ENCODE results near the gene ZNF69.
"Not testable (repeated sequence)": the region's sequence is repeated elsewhere in the genome, so short reads cannot be mapped to it uniquely, and the experiment has no call there.

Gene ZNF69

GRCh38 chr19:11887611-11888531, at the start of gene ZNF69:
Gene ZNF69, plus strand, starts transcription at chr19:11887782. Its CDS starts 142 bp downstream, at chr19:11887924.
- peak; percentile 64 to 66 for DNase-seq

GRCh38 chr19:11843722-11844121, 43.9 kb upstream of the ZNF69 start:
- no peak for TF ChIP-seq POLR2A (IDR thresholded peaks at IDR 0.05; ENCODE audit: low read length)
- TF ChIP-seq GATA1 (IDR thresholded peaks at IDR 0.05; ENCODE audit: low read depth, low read length): no peak
- DNase-seq: peak; percentile 47 to 86

More at GRCh38 chr19:11887611-11888531, at the start of gene ZNF69:
- TF ChIP-seq POLR2A (IDR thresholded peaks at IDR 0.05; ENCODE audit: low read length) (peak; percentile 30), GATA1 (IDR thresholded peaks at IDR 0.05; ENCODE audit: low read depth, low read length) (no peak)

- DNase-seq: not testable (repeated sequence)
Measured at GRCh38 chr19:11847615-11848014, 40.0 kb upstream of the ZNF69 start.

- TF ChIP-seq POLR2A (IDR thresholded peaks at IDR 0.05; ENCODE audit: low read length) (no peak), GATA1 (IDR thresholded peaks at IDR 0.05; ENCODE audit: low read depth, low read length) (no peak)
- DNase-seq: no peak
Measured at GRCh38 chr19:11848200-11848593, 39.4 kb upstream of the ZNF69 start.

GRCh38 chr19:11848594-11849469, 38.8 kb upstream of the ZNF69 start, which contains the start of gene ZNF439:
Gene ZNF439, plus strand, starts transcription at chr19:11848726. Its CDS starts 142 bp downstream, at chr19:11848868.
- TF ChIP-seq POLR2A (IDR thresholded peaks at IDR 0.05; ENCODE audit: low read length): no peak
- no peak for TF ChIP-seq GATA1 (IDR thresholded peaks at IDR 0.05; ENCODE audit: low read depth, low read length)
- peak; percentile 84 to 86 for DNase-seq

GRCh38 chr19:11850289-11850688, 37.3 kb upstream of the ZNF69 start:
- not testable (repeated sequence) for DNase-seq

GRCh38 chr19:11853358-11853757, 34.2 kb upstream of the ZNF69 start:
- peak in 1 of 2 experiments; percentile 13 for DNase-seq
- TF ChIP-seq POLR2A (IDR thresholded peaks at IDR 0.05; ENCODE audit: low read length) (no peak), GATA1 (IDR thresholded peaks at IDR 0.05; ENCODE audit: low read depth, low read length) (no peak)

GRCh38 chr19:11856596-11857250, 30.9 kb upstream of the ZNF69 start:
- no peak for TF ChIP-seq GATA1 (IDR thresholded peaks at IDR 0.05; ENCODE audit: low read depth, low read length)
- TF ChIP-seq POLR2A (IDR thresholded peaks at IDR 0.05; ENCODE audit: low read length): no peak

GRCh38 chr19:11860721-11861120, 26.9 kb upstream of the ZNF69 start:
- TF ChIP-seq GATA1 (IDR thresholded peaks at IDR 0.05; ENCODE audit: low read depth, low read length) (no peak), POLR2A (IDR thresholded peaks at IDR 0.05; ENCODE audit: low read length) (no peak)
- no peak for DNase-seq

More at GRCh38 chr19:11856596-11857250, 30.9 kb upstream of the ZNF69 start:
- no peak for DNase-seq

GRCh38 chr19:11861301-11861700, 26.3 kb upstream of the ZNF69 start:
- no peak for DNase-seq

GRCh38 chr19:11867766-11868165, 19.8 kb upstream of the ZNF69 start:
- DNase-seq: not testable (repeated sequence)

More at GRCh38 chr19:11861301-11861700, 26.3 kb upstream of the ZNF69 start:
- TF ChIP-seq POLR2A (IDR thresholded peaks at IDR 0.05; ENCODE audit: low read length): no peak
- TF ChIP-seq GATA1 (IDR thresholded peaks at IDR 0.05; ENCODE audit: low read depth, low read length): no peak

GRCh38 chr19:11868188-11868587, 19.4 kb upstream of the ZNF69 start:
- TF ChIP-seq POLR2A (IDR thresholded peaks at IDR 0.05; ENCODE audit: low read length) (no peak), GATA1 (IDR thresholded peaks at IDR 0.05; ENCODE audit: low read depth, low read length) (no peak)
- no peak for DNase-seq

- no peak for DNase-seq
- TF ChIP-seq POLR2A (IDR thresholded peaks at IDR 0.05; ENCODE audit: low read length) (no peak), GATA1 (IDR thresholded peaks at IDR 0.05; ENCODE audit: low read depth, low read length) (no peak)
Measured at GRCh38 chr19:11872624-11873023, 15.0 kb upstream of the ZNF69 start.

- TF ChIP-seq POLR2A (IDR thresholded peaks at IDR 0.05; ENCODE audit: low read length) (no peak), GATA1 (IDR thresholded peaks at IDR 0.05; ENCODE audit: low read depth, low read length) (no peak)
- DNase-seq: no peak
Measured at GRCh38 chr19:11873762-11874161, 13.8 kb upstream of the ZNF69 start.

GRCh38 chr19:11879687-11880266, 7.8 kb upstream of the ZNF69 start:
- DNase-seq: peak; percentile 19 to 51

Data from erythroblast (primary cell).